GM19240 (cell line): ENCODE measurements around the gene GCNT2.
"Not testable (repeated sequence)": the region's sequence is repeated elsewhere in the genome, so short reads cannot be mapped to it uniquely, and the experiment has no call there.

Source experiments
- DNase-seq: peaks from one replicate; pipeline ENCODE4 v3.0.0; 2011; ENCODE audit warnings: low spot score; ENCODE audit not compliant: insufficient read length

The GCNT2 gene

GRCh38 chr6:10609038-10609437, 87.9 kb downstream of the GCNT2 start:
- DNase-seq: no peak

- no peak for DNase-seq
Measured at GRCh38 chr6:10610289-10610688, 89.1 kb downstream of the GCNT2 start.

- DNase-seq: no peak
Measured at GRCh38 chr6:10612161-10612560, 91.0 kb downstream of the GCNT2 start.

GRCh38 chr6:10613077-10613476, 91.9 kb downstream of the GCNT2 start:
- no peak for DNase-seq

GRCh38 chr6:10613723-10614122, 92.6 kb downstream of the GCNT2 start:
- DNase-seq: no peak

GRCh38 chr6:10615675-10616074, 94.5 kb downstream of the GCNT2 start:
- DNase-seq: no peak

GRCh38 chr6:10616266-10616665, 95.1 kb downstream of the GCNT2 start:
- not testable (repeated sequence) for DNase-seq

GRCh38 chr6:10617008-10617696, 96.0 kb downstream of the GCNT2 start:
- no peak for DNase-seq

- DNase-seq: no peak
Measured at GRCh38 chr6:10618409-10618808, 97.3 kb downstream of the GCNT2 start.

GRCh38 chr6:10621213-10621612, 100.1 kb downstream of the GCNT2 start:
- no peak for DNase-seq

- DNase-seq: no peak
Measured at GRCh38 chr6:10621847-10622246, 100.7 kb downstream of the GCNT2 start.

GRCh38 chr6:10624836-10625235, 103.7 kb downstream of the GCNT2 start:
- no peak for DNase-seq

GRCh38 chr6:10626154-10626741, 105.1 kb downstream of the GCNT2 start:
- no peak for DNase-seq

GRCh38 chr6:10627800-10628199, 106.6 kb downstream of the GCNT2 start:
- no peak for DNase-seq

GRCh38 chr6:10630178-10630577, 109.0 kb downstream of the GCNT2 start:
- no peak for DNase-seq

GRCh38 chr6:10633216-10633615, 112.1 kb downstream of the GCNT2 start:
- no peak for DNase-seq

GRCh38 chr6:10640412-10640811, 119.3 kb downstream of the GCNT2 start:
- no peak for DNase-seq

- no peak for DNase-seq
Measured at GRCh38 chr6:10641528-10641927, 120.4 kb downstream of the GCNT2 start.

- DNase-seq: no peak
Measured at GRCh38 chr6:10643201-10643651, 122.1 kb downstream of the GCNT2 start.

GRCh38 chr6:10644225-10644624, 123.1 kb downstream of the GCNT2 start:
- DNase-seq: no peak

- DNase-seq: peak; percentile 21
Measured at GRCh38 chr6:10655508-10656055, 134.4 kb downstream of the GCNT2 start.

- no peak for DNase-seq
Measured at GRCh38 chr6:10658910-10659698, 138.0 kb downstream of the GCNT2 start.
